HepG2 (cell line): Measurements from ENCODE around the gene FHL3. TPM values are rescaled to one million over a fixed set of nuclear protein-coding genes. Genes with fewer than 3 reads are reported as not detected.

ENCODE experiments used
- BCL6 ChIP-seq: IDR thresholded peaks from 2 replicates; pipeline ENCODE4 v1.6.1; 2016; ENCODE audit warnings: missing genetic modification reagents, missing compliant biosample characterization
- DNMT3B ChIP-seq: conservative IDR thresholded peaks from 2 replicates; pipeline ENCODE4 v1.6.1; 2016; ENCODE audit warnings: missing biosample characterization, control low read depth
- KDM1A ChIP-seq: IDR thresholded peaks from 2 replicates; pipeline ENCODE4 v1.6.1; 2016; ENCODE audit warnings: missing compliant biosample characterization
- MEIS2 ChIP-seq: sonication (generic); formaldehyde crosslinking; IDR thresholded peaks from 2 replicates; pipeline ENCODE4 v1.9.0; 2021; ENCODE audit warnings: mild to moderate bottlenecking, missing genetic modification reagents
- MXD4 ChIP-seq: IDR thresholded peaks from 2 replicates; pipeline ENCODE4 v1.6.1; 2016; ENCODE audit warnings: mild to moderate bottlenecking, missing biosample characterization, missing genetic modification reagents
- POLR2A ChIP-seq, 2 experiments: IDR thresholded peaks; 2 replicates each; pipeline ENCODE4 v1.6.1; 2011; ENCODE audit warnings: low read depth in 2 of 2, low read length in 2 of 2, mild to moderate bottlenecking in 1 of 2, moderate library complexity in 1 of 2; ENCODE audit not compliant: insufficient read depth in 1 of 2
- SAFB2 ChIP-seq: sonication (generic); formaldehyde crosslinking; IDR thresholded peaks from 2 replicates; pipeline ENCODE4 v1.5.1; 2020; ENCODE audit warnings: missing genetic modification reagents, low read depth, mild to moderate bottlenecking, borderline replicate concordance
- SAP130 ChIP-seq: IDR thresholded peaks from 2 replicates; pipeline ENCODE4 v1.6.1; 2016; ENCODE audit warnings: low read depth
- SNAI1 ChIP-seq: sonication (generic); formaldehyde crosslinking; IDR thresholded peaks from 2 replicates; pipeline ENCODE4 v1.5.0; 2020; ENCODE audit warnings: mild to moderate bottlenecking, missing genetic modification reagents, borderline replicate concordance
- TAF15 ChIP-seq: fragments of 200-400 bp; formaldehyde crosslinking; IDR thresholded peaks from one replicate; pipeline ENCODE4 v1.6.1; 2018; ENCODE audit warnings: mild to moderate bottlenecking, low read depth, low read length; ENCODE audit not compliant: poor library complexity, severe bottlenecking
- WIZ ChIP-seq: sonication (generic); formaldehyde crosslinking; IDR thresholded peaks from 2 replicates; pipeline ENCODE4 v1.5.1; 2020; ENCODE audit warnings: mild to moderate bottlenecking, missing genetic modification reagents
- ZBTB40 ChIP-seq, 2 experiments: fragments of 450-650 bp in 1 of 2; sonication (generic) in 1 of 2; formaldehyde crosslinking in 1 of 2; IDR thresholded peaks; 2 replicates each; pipeline versions ENCODE4 v1.6.1 to v1.8.0; 2016 to 2022; ENCODE audit warnings: antibody characterized with exemption in 1 of 2, mild to moderate bottlenecking in 1 of 2, missing genetic modification reagents in 1 of 2
- ZMYM2 ChIP-seq: sonication (generic); formaldehyde crosslinking; IDR thresholded peaks from 2 replicates; pipeline ENCODE4 v1.8.0; 2022; ENCODE audit warnings: mild to moderate bottlenecking, missing genetic modification reagents
- ZMYM3 ChIP-seq: sonication (generic); formaldehyde crosslinking; IDR thresholded peaks from 2 replicates; pipeline ENCODE4 v1.5.1; 2020; ENCODE audit warnings: mild to moderate bottlenecking, missing genetic modification reagents
- ZNF207 ChIP-seq: fragments of 450-650 bp; IDR thresholded peaks from 2 replicates; pipeline ENCODE4 v1.6.1; 2016; ENCODE audit warnings: antibody characterized with exemption, borderline replicate concordance
- ZNF224 ChIP-seq: sonication (generic); formaldehyde crosslinking; IDR thresholded peaks from 2 replicates; pipeline ENCODE4 v1.5.0; 2020; ENCODE audit warnings: mild to moderate bottlenecking, missing genetic modification reagents
- ZNF619 ChIP-seq: sonication (generic); formaldehyde crosslinking; IDR thresholded peaks from 2 replicates; pipeline ENCODE4 v1.4.0; 2020; ENCODE audit warnings: mild to moderate bottlenecking, missing genetic modification reagents
- ZNF652 ChIP-seq: IDR thresholded peaks from 2 replicates; pipeline ENCODE4 v1.6.1; 2016; ENCODE audit warnings: low read depth, borderline replicate concordance
- ZNF800 ChIP-seq: sonication (generic); formaldehyde crosslinking; IDR thresholded peaks from 2 replicates; pipeline ENCODE4 v1.4.0; 2020; ENCODE audit warnings: missing genetic modification reagents
- polyA plus RNA-seq, 8 experiments: library from polyadenylated mRNA; depleted of rRNA in 3 of 8; stranded (reverse) in 7 of 8; unstranded in 1 of 8; fragments of >200 nt; fragmentation: Illumina TruSeq in 4 of 8; extraction: Trizol in 4 of 8; gene quantifications; 2 replicates each; pipeline versions ENCODE4 v1.2.1 to v1.2.3, GENCODE V29; 2011 to 2016; ENCODE audit warnings: low read depth in 4 of 8, missing spikeins in 1 of 8, mixed read lengths in 1 of 8; ENCODE audit not compliant: insufficient read depth in 1 of 8
- total RNA-seq, 5 experiments: library from RNA; depleted of rRNA; stranded (reverse); fragments of >200 nt; fragmentation: Illumina TruSeq; extraction: Trizol; gene quantifications; 2 replicates each; pipeline ENCODE4 v1.2.3, GENCODE V29; 2016; ENCODE audit warnings: low read depth in 1 of 5
- TF ChIP-seq, protein P1 (sequence below): sonication (generic); formaldehyde crosslinking; conservative IDR thresholded peaks from 2 replicates; pipeline ENCODE4 v1.8.0; 2022; ENCODE audit warnings: mild to moderate bottlenecking, moderate library complexity, missing genetic modification reagents

The FHL3 gene
- total and polyA plus RNA-seq, 2 of the 13 experiments (the other 11 are each of a cell fraction or from before 2014, with no cell fraction given): 2.8 to 6.6 TPM

DNA sequence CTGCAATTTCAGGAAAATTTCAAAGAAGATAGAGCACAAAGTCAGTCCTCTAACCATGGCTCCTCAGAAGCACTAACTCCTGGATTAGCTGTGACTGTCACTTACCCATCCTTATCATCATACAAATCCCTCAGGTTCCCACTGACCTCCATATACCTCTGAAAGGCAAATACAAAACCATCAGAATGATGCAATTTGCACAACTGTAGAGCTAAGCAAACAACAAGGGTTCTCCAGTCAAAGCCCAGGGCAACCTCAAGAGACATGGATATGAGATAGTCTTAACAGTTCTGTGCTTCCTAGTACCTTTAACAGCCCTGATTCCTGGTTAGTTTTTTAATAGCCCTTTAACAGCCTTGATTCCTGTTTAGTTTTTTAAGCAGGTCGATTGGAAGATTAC lies 17.6 kb downstream of the FHL3 start (continued):
- TF ChIP-seq ZNF800 (CRISPR knock-in tag) (no peak), ZNF619 (CRISPR knock-in tag) (no peak), MXD4 (CRISPR knock-in tag) (no peak), ZBTB40 (IDR thresholded peaks at IDR 0.05) (no peak), ZBTB40 (CRISPR knock-in tag; IDR thresholded peaks at IDR 0.05) (no peak), SAFB2 (CRISPR knock-in tag) (no peak), SAP130 (CRISPR knock-in tag) (peak; percentile 43; the same call in 1 of the 2 replicates), KDM1A (CRISPR knock-in tag) (0 out of 2 replicates have a peak, but pooled peaks have one; percentile 19), DNMT3B (CRISPR knock-in tag) (no peak), POLR2A (IDR thresholded peaks at IDR 0.05; ENCODE audit: insufficient read depth in 1 of 2, low read depth in 2 of 2, low read length in 2 of 2) (no peak), ZNF224 (CRISPR knock-in tag) (no peak), SNAI1 (no peak), MEIS2 (CRISPR knock-in tag) (no peak), ZNF207 (no peak), BCL6 (CRISPR knock-in tag) (peak; percentile 37; the same call in 1 of the 2 replicates), ZMYM3 (CRISPR knock-in tag) (no peak), WIZ (no peak), ZNF652 (no peak), TAF15 (no peak), ZMYM2 (CRISPR knock-in tag) (no peak)
- TF ChIP-seq, protein P1, sequence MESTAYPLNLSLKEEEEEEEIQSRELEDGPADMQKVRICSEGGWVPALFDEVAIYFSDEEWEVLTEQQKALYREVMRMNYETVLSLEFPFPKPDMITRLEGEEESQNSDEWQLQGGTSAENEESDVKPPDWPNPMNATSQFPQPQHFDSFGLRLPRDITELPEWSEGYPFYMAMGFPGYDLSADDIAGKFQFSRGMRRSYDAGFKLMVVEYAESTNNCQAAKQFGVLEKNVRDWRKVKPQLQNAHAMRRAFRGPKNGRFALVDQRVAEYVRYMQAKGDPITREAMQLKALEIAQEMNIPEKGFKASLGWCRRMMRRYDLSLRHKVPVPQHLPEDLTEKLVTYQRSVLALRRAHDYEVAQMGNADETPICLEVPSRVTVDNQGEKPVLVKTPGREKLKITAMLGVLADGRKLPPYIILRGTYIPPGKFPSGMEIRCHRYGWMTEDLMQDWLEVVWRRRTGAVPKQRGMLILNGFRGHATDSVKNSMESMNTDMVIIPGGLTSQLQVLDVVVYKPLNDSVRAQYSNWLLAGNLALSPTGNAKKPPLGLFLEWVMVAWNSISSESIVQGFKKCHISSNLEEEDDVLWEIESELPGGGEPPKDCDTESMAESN (CRISPR knock-in tag): 0 out of 2 replicates have a peak, but pooled peaks have one; percentile 45
